Measurements from ENCODE around the gene OLFM1. TPM values are rescaled to one million over a fixed set of nuclear protein-coding genes. Genes with fewer than 3 reads are reported as not detected.
"Not testable (repeated sequence)": the region's sequence is repeated elsewhere in the genome, so short reads cannot be mapped to it uniquely, and the experiment has no call there.

OLFM1 gene
- total RNA-seq, 1 donor from 2014 or later: 5.3 TPM

DNA sequence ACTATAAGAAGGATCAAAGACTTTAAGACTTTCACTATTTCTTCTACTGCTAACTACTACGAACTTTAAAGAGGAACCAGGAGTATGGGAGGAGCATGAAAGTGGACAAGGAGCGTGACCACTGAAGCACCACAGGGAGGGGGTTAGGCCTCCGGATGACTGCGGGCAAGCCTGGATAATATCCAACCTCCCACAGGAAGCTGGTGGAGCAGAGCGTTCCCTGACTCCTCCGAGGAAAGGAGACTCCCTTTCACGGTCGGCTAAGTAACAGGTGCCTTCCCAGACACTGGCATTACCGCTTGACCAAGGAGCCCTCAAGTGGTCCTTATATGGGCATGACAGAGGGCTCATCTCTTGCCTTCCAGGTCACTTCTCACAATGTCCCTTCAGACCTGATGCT is 62.4 kb downstream of the OLFM1 start:
- intact Hi-C loops (cut with micrococcal nuclease): not testable (repeated sequence)

DNA sequence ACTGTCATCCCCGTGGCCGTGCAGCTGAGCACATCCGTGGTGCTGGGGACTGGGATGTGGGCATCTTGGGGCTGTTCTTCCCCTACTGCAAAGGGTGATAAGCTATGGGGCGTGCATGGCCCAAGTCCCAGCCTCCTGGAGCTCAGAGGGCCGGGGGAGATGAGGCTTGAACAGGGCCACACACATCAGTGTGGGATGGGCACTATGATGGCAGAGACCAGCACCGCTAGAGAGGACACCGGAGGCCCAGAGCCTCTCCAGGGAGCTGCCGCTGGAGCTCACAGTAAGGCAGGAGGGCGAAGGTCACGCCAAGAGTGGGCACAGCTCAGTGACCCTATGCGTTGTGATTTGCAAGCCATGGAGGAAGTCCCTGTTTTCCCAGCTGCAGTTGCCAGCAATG is 63.5 kb downstream of the OLFM1 start:
- intact Hi-C loops (cut with micrococcal nuclease): no loop called here

DNA sequence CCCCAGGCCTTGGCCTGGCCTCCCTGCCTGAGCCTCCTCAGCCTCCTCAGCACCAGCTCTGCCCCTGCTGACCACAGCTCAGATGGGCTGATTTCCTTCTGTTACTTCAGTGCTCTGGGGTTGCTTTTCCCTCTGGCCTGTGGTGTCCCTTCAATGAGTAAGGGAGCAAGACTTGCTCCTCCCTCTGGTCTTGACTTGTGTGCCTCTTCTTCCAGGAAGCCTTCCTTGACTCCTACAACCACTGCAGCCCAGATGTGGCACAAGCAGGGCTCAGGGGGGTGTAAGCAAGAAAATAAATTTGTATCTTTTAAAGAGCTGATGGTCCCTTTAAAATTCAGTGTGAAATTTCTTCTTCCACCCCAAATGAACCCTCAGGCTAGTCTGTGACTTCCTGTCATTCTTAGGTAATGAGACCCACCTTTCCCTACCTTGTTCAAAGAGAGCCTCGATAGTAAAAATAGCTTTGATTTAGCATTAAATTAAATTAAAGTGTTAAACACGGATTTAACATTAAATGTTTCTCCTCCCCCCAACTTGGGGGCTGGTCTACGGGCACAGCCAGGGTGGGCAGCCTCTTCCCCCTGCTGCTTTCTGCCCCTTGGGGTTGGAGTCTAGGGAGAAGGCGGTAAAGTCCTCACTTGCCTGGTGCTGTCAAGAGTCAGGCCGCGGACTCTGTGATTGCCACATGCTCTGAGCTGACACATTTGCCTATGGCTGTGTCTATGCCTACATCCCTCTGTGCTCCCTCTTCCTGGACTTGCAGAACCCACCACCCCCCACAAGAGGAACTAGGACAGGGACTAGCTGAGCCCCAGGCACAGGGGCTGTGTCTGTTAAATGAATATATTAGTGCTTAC is 64.5 kb downstream of the OLFM1 start:
- intact Hi-C loops (cut with micrococcal nuclease): no loop called here

DNA sequence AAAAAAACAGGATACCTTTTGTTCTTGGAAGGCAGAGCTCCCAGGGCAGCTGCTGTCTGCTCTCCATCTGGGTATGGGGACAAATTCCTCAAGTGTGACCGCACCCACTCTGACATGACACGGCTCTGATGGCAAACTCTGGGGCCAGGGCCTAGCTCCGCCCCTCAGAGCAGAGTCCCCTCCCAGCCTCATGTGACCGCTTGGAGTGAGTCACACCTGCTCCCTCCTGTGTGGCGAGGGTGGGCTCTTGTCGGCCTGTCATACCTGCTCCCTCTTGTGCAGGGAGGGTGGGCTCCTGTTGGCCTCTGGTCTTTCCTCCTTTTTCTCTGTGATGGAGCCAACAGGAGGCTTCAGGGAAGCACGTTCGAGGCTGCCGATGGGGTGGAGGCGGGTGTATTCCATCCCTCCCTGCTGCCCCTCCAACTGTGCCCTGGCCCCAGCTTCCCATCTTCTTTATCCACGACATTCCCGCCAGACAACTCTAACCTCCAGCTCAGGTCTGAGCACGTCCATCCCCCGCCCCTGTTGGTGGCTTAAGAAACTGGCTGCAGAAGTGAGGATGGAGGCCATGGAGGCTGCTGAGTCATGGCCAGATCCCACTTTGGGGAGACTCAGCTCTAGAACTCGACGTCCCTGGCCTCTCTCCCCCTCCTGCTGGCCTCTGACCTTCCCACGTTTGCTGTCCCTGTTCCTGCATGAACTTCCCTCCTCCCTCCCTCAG is 65.3 kb downstream of the OLFM1 start:
- intact Hi-C loops (cut with micrococcal nuclease): no loop called here

DNA sequence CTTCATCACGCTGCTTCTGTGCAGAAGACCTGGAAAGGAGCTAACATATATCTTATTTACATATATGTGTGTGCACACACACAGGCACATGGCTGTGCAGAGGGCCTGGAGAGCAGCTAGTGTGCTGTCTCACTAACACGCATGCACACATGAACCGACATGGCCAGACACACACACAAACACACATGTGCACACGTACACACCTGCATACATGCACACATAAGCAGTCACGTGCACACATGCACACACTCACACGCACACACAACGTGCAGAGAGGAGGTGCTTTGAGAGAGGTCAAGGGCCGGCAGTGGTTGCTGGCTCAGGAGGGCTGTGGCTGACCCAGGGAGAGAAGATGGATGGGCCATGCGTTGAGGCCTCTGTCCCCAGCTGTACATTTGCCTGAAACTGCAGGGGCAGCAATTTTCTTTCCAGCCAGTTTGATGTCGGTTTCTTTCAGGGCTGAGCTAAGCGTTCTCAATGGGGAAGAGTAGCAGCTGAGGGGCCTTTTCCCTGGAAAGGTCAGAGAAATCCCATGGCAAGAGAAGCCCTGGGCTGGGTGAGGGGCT is 66.7 kb downstream of the OLFM1 start:
- intact Hi-C loops (cut with micrococcal nuclease): no loop called here

DNA sequence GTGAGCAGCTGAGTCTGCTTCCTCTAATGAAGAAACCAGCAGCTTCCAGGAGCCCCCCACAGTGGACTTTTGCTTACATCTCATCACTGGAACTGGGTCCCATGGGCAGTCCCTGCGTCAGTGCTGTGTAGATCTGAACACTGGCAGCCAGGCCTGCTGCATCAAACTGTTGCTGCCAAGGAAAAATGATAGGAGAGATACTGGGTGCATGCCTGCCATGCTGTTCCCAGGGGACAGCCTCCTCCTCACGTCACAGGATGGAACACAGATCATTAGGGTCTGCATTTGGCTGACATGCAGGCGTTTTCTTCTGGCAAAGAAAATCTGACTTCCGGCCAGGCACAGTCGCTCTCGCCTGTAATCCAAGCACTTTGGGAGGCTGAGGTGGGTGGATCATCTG is 67.9 kb downstream of the OLFM1 start:
- intact Hi-C loops (cut with micrococcal nuclease): no loop called here

DNA sequence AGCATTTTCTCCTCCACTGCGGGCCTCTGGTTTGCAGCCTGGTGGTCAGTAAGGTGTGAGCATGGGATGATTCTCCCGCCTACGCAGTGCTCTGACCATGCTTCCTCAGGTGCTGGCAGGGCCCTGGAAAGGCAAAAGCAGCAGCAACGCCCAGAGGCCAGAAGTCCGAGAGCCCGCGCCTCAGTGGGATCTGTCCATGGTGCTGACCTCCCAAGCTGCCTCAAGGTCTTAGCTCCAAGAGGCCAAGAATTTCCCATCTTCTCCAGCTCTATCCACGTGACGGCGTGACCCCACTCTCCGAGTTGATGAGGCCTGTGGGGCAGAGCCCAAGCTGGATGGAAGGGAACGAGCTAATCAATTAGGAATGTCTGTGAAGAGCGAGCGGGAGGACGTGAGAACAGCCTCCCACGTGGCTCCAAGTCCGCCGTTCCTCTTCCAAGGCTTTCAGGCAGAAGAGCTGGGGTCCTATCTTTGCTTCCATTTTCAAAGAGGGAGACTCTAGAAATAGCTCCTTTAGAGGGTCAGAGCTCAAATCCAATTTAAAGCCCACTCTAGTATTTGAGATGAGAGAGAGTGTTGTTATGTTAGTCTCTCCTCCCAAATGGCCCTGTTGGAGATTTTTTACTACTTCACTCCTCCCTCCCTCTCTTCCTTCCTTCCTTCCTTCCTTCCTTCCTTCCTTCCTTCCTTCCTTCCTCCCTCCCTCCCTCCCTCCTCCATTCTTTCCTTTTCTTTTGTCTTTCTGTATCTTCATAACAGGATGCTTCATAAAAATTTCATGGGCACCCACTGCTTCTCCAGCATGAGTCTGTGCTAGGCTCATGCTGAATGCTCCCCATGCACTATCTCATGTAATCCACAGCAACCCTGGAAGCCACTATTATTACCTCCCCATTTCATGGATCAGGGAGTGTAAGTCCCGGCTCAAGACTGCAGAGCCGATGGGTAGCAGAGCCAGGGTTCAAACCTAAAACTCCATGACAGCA is 69.3 kb downstream of the OLFM1 start:
- intact Hi-C loops (cut with micrococcal nuclease): no loop called here

DNA sequence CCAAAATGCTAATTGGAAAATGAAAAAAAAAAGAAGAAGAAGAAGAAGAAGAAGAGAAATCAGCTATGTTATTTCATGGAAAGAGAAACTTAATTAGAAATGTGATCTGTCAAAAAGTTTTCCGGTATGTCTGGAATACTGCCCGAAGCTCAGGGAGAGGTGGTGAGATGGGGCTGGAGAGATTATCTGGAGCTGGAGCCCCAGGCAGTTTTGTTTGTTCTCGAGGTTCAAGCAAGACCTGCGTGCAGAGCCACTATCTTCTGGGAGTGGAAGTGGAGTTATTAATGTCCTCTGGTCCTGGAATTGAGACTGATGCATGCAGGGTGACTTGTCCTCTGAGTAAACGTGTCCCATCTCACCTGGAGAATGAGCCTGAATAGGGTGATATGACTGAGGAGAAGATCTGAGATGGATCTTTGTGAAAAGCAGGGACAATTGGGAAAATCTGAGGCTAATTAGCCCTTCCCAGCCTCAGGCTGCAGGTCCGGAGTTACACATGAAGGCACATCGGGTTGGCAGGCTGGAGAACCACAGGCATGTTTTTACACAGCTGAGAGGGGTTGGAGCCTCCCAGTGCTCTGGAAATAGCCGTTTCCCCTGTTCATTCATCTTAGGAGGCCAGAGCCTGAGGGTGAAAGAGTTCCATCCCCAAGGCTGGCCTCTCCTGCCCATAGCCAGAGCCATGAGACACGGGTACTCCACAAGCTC is 70.5 kb downstream of the OLFM1 start:
- intact Hi-C loops (cut with micrococcal nuclease): no loop called here

DNA sequence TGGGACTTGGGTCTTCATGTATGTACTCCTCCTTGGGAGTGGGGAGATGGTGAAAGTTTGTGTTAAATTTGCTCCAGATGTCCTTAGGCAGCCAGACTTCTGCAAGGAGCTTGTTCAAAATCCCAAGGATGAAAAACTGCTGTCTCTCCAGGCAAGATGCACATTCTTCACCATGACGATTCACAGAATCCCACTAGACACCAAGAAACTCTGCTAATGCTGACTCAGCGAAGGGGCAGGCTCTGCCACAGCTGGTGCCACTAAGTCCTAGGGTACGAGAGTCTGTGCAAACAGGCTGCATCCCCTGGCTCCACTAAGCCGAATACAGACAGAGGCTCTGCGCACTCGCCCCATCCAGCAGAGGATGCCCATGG is 71.1 kb downstream of the OLFM1 start:
- intact Hi-C loops (cut with micrococcal nuclease): no loop called here

DNA sequence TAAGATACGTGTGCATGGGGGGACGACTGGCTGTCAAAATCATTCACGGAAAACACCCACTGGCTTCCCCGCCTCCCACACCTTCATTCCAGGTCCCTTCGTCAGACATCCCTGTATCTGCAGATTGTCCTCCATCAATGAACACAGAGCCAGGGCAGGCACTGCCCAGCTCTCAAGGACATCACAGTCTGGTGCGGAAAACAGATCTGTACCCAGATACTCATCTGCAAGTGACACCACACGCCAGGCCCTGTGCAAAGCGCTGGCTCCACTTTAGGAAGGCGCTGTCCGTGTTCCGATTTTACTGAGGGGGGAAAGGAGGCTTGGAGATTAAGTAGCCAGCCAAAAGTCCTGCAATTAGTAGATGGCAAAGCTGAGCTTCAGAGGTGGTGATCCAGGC is 72.3 kb downstream of the OLFM1 start:
- intact Hi-C loops (cut with micrococcal nuclease): no loop called here

DNA sequence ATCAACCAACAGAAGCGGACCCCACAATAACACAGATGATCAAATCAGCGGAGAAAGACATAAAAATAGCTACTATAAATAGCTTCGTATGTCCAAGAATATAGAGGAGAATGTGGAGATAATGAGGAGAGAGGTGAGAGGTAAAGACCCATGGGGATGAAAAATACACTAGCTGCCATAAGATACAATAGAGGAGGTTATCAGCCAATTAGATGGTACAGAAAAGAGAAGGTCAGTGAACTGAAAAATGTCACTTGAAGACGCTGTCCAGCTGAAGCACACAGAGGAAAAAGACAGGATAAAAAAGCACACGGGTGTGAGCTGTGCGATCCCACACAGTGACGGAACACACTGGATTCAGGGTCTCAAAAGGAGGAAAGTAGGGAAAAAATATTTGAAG is 73.4 kb downstream of the OLFM1 start:
- intact Hi-C loops (cut with micrococcal nuclease): no loop called here

DNA sequence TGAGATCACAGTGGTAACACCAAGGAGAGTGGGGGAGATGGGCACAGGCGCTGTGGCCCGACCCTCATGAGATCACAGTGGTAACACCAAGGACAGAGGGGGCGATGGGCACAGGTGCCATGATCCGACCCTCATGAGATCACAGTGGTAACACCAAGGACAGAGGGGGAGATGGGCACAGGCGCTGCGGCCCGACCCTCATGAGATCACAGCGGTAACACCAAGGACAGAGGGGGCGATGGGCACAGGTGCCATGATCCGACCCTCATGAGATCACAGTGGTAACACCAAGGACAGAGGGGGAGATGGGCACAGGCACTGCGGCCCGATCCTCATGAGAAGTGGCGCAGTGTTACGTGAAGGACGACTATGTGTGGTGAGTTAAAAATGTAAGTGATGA is 75.1 kb downstream of the OLFM1 start:
- intact Hi-C loops (cut with micrococcal nuclease): not testable (repeated sequence)

DNA sequence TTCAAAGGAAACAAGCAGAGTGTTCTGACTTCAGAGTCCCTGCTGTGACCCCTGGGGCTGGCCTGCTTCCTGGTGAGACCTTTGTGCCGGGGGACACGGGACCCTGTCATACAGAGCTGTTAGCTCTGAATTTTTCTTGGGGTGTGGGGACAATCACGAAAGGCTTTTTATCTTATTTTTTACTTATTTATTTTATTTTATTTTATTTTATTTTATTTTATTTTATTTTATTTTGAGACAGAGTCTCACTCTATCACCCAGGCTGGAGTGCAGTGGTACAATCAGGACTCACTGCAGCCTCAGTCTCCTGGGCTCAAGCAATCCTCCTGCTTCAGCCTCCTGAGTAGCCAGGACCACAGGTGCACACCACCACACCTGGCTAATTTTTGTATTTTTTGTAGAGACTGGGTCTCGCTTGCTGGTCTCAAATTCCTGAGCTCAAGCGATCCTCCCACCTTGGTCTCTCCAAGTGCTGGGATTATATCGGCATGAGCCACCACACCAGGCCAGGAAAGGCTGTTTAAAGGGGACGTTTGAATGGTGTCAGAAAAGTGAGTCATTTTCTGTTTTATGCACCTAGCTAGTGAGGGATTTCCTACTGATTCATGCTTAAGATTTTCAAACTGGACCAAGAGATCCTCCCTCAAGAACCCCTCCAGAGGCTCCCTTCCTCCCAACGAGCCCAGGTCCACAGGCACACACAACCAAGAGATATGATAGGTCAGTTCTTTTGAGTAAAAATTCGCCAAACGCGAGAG is 75.7 kb downstream of the OLFM1 start:
- intact Hi-C loops (cut with micrococcal nuclease): no loop called here

DNA sequence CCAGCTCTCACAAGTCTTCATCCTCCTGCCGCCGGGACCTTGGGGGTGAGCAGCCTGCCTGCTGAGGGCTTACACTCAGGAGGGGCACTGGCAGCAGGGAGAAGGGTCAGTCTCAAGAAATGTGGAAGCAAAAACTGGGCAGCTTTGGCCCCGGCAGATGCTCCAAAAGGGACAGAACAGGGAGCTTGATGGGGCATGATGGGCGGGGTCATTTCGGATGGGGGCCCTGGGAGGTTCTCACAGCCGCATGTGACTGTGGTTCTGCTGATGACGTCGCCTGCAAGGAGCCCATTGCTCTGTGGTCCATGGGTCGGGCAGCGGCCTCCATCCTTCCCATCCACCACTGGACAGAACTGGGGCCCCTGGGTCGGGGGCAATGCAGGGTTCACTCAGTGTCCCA is 76.6 kb downstream of the OLFM1 start:
- intact Hi-C loops (cut with micrococcal nuclease): no loop called here

DNA sequence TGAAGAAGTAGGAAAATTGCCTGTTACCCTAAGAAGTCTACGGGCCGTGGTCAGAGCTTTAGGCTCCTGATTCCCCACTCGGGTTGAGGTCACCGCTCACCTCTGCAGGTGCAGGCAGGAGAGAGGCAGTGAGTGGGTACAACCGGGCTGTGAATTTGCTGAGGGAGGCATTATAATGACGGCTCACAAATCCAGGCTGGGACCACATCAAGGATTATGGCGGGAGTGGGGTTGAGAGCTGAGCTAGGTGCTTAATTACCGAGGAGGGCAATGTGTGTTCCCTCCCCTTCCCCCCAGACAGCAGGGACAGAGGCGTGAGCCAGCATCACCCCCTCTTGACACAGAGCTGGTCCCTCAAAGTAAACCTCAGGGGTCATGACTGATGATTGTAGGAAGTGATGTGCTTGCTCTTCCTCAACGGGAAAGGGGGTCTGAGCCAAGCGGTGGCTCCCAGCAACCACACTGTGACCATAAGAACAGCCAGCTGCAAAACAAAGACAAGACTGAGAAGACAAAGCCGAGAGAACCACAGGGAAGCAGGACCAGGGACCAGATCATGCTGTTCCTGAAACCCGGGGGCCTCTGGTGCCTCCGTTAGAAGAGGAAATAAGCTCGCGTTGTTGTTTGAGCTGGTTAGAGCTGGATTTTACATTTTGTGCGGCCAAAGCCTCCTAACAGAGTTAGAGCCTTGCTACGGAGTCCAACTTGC is 77.7 kb downstream of the OLFM1 start:
- intact Hi-C loops (cut with micrococcal nuclease): no loop called here

DNA sequence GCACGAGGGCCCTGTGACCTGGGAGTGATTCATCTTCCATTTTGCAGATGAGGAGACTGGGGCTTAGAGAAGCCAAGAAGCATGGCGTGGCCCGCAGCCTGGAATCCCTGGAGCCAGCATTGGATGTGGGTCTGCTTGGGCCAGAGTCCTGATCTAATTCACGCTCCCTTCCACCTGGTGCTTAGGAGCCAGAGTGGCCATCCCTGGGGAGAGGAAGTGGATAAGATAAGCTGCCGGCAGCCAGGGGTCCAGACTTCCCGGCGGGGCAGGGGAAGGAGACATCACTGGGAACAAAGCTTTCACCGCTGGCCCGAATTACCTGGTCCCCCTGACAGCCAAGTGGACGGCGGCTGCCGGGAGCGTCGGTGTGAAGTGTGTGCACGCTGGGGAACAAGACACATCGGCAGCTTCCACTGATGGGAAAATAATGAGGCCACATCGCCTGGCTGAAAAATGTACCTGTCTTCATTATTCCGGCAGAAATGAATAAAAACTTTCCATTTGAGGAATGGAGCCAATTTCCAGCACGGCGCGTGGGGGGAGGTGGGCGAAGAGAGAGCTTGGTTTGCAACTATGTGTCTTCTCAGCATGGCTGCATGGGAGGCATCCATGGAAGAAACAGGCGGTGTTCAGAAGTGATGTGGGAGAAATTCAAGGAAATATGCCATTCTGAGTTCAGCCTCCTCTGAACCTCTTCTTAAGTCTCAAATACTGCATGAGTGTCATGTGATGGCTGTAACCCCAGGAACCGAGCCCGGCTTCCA is 78.5 kb downstream of the OLFM1 start:
- intact Hi-C loops (cut with micrococcal nuclease): no loop called here

DNA sequence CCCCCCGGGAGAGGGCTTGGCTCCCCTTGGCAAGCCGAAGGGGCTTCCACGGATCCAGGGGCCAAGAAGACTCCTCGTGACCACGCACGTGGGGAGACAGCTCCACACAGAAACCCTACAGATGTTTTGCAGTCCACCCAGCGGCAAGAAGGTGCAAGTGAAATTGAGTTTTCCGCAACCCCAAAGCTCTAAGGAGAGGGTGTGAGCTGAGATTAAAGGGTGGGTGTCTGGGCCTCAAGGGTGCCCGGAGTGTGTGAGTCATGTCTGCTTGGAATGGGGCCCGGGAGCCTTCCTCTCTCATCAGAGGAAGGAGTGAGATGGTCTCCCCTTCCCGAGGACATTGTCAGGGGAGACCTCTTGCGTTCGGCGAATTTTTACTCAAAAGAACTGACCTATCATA is 79.1 kb downstream of the OLFM1 start:
- intact Hi-C loops (cut with micrococcal nuclease): no loop called here

DNA sequence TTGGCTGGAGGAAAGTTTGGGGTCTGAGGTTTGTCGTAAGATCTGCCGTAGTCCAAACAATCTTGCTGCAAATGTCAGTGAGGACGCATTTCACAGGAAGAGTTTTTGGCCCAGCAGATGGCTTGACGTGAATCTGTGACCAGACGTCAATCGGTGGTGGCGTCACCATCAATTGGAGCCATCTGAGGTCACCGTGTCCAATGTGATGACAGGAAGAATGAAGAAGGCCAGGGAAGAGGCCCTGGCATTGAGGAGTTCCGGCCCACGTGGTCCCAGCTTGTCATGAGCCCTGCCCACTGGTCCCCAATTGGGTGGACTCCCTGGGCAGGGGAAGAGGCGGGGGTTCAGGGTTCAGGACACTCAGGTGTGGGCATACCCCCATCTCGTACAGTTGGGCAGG is 79.9 kb downstream of the OLFM1 start:
- intact Hi-C loops (cut with micrococcal nuclease): no loop called here

Measured in T-helper 1 cell treated with Interleukin-12 subunit alpha and Interleukin-12 subunit beta and Interleukin-4 antibody, amounts not matched to agents 30 ng/mL and 1 ng/mL, for 36 hours (primary cell).